K562 (cell line): ENCODE results near the gene NEDD1. TPM values are rescaled to one million over a fixed set of nuclear protein-coding genes. Genes with fewer than 3 reads are reported as not detected.
A peak's percentile ranks its signal among the peaks of the same experiment; 100 is the strongest.

Source experiments
- C11orf30 ChIP-seq: fragments of 450-650 bp; IDR thresholded peaks from 2 replicates; pipeline ENCODE4 v1.6.1; 2016; ENCODE audit warnings: low read depth, mild to moderate bottlenecking
- CXXC5 ChIP-seq: fragments of 250-450 bp; sonication (Bioruptor Pico); IDR thresholded peaks from 2 replicates; pipeline ENCODE4 v1.8.0; 2022; ENCODE audit warnings: inconsistent platforms, mild to moderate bottlenecking, moderate library complexity
- HMG20A ChIP-seq: fragments of 450-650 bp; formaldehyde crosslinking; conservative IDR thresholded peaks from 2 replicates; pipeline ENCODE4 v1.4.0; 2020; ENCODE audit warnings: mild to moderate bottlenecking, mixed read lengths
- HNRNPH1 ChIP-seq: fragments of 200-400 bp; formaldehyde crosslinking; optimal IDR thresholded peaks from 2 replicates; pipeline ENCODE3; 2017; ENCODE audit warnings: low read depth, mild to moderate bottlenecking, low read length, moderate library complexity
- MAFF ChIP-seq: IDR thresholded peaks from 2 replicates; pipeline ENCODE4 v1.6.1; 2012; ENCODE audit warnings: low read length, improper control_type of control experiment
- PTBP1 ChIP-seq: fragments of 200-400 bp; formaldehyde crosslinking; IDR thresholded peaks from 2 replicates; pipeline ENCODE4 v1.6.1; 2017; ENCODE audit warnings: low read depth, low read length
- PYGO2 ChIP-seq: fragments of 450-650 bp; IDR thresholded peaks from 2 replicates; pipeline ENCODE4 v1.6.1; 2016; ENCODE audit warnings: mild to moderate bottlenecking, missing genetic modification characterization, moderate library complexity, missing compliant biosample characterization
- SNIP1 ChIP-seq: fragments of 450-650 bp; IDR thresholded peaks from 2 replicates; pipeline ENCODE4 v1.7.1; 2017; ENCODE audit warnings: low read depth, mild to moderate bottlenecking
- ZNF197 ChIP-seq: fragments of 200-800 bp; sonication (Bioruptor generic); IDR thresholded peaks from 2 replicates; pipeline ENCODE4 v1.6.1; 2016; ENCODE audit warnings: low read depth, missing genetic modification characterization, missing compliant biosample characterization
- ZNF586 ChIP-seq: fragments of 450-650 bp; formaldehyde crosslinking; conservative IDR thresholded peaks from 2 replicates; pipeline ENCODE4 v1.4.0; 2020; ENCODE audit warnings: mild to moderate bottlenecking, moderate library complexity
- ZNF778 ChIP-seq: fragments of 450-650 bp; formaldehyde crosslinking; IDR thresholded peaks from 2 replicates; pipeline ENCODE4 v1.4.0; 2020; ENCODE audit warnings: mild to moderate bottlenecking, moderate library complexity
- polyA plus RNA-seq, 8 experiments: library from polyadenylated mRNA; depleted of rRNA in 4 of 8; stranded (reverse) in 5 of 8; unstranded in 3 of 8; fragments of >200 nt; fragmentation: Nextera tagmentation in 2 of 8; fragmentation: Illumina TruSeq in 1 of 8; extraction: Ambion mirVana in 2 of 8; extraction: Trizol in 1 of 8; gene quantifications; 2 replicates each; pipeline versions ENCODE4 v1.2.1 to v1.2.3, GENCODE V29; 2011 to 2014; ENCODE audit warnings: inconsistent platforms in 1 of 8, missing spikeins in 1 of 8
- total RNA-seq, 7 experiments: library from RNA; depleted of rRNA in 6 of 7; stranded (reverse); fragments of >200 nt in 6 of 7; fragmentation: Illumina TruSeq in 2 of 7; extraction: Trizol in 2 of 7; gene quantifications; 2 replicates each; pipeline versions ENCODE4 v1.2.1 to v1.2.3, GENCODE V29; 2011 to 2021; ENCODE audit warnings: low replicate concordance in 1 of 7
- TF ChIP-seq, protein P1 (sequence below): fragments of 250-450 bp; sonication (Bioruptor Pico); IDR thresholded peaks from 2 replicates; pipeline ENCODE4 v1.4.0; 2020; ENCODE audit warnings: mild to moderate bottlenecking
- TF ChIP-seq, protein P2 (sequence below): fragments of 200-800 bp; sonication (Bioruptor generic); IDR thresholded peaks from 2 replicates; pipeline ENCODE4 v1.6.1; 2017; ENCODE audit warnings: missing genetic modification characterization, missing compliant biosample characterization
- TF ChIP-seq, protein P3 (sequence below): sonication (generic); formaldehyde crosslinking; IDR thresholded peaks from 2 replicates; pipeline ENCODE4 v1.4.0; 2020; ENCODE audit warnings: mild to moderate bottlenecking, missing genetic modification reagents
- TF ChIP-seq, protein P4 (sequence below): fragments of 250-450 bp; sonication (Bioruptor Pico); IDR thresholded peaks from 2 replicates; pipeline ENCODE4 v1.5.0; 2021; ENCODE audit warnings: mild to moderate bottlenecking, moderate library complexity

The NEDD1 gene
- total and polyA plus RNA-seq, 9 of the 15 experiments (the other 6 are each of a cell fraction or from before 2014, with no cell fraction given), result 7.5 to 29.3 (median 14.8) TPM

DNA sequence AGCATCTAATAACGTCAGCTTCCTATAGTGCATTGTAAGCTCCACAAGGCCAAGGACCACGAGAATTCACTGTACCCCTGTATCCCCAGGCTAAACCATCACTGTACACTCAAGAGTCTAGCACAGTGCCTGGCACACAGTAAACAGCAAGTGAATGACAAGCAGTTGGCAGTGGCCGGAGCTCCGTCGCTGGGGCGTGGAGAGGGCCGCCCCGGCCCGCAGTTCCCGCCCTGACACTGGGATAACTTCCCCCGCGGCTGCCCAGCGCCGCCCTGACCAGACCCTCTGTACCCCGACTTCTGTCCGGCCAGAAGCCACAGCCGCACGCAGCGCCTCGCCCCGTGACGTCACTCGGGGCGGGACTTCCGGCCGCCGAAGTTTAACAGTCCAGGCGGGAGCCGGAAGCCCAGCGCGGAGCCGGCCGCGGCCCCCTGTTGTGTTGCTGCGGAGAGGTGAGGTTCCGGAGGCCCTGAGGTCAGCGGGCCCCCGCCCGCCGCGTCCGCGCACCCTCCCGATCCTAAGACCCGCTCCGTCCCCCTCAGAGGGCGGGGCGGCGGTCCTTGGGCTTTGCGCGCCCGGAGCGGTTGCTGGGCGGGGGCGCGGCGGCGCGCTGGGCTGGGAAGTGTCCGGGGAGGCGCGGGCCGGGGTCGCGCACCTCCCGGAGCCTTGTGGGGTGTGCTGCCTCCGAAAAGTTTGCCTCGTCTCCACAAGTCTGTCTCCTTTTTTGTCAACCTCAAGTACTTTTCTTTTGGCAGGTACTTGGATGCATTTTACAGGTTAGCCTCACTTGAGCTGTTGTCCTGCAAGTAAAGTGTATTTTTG lies at the start of gene NEDD1 (continued):
- TF ChIP-seq, protein P1, sequence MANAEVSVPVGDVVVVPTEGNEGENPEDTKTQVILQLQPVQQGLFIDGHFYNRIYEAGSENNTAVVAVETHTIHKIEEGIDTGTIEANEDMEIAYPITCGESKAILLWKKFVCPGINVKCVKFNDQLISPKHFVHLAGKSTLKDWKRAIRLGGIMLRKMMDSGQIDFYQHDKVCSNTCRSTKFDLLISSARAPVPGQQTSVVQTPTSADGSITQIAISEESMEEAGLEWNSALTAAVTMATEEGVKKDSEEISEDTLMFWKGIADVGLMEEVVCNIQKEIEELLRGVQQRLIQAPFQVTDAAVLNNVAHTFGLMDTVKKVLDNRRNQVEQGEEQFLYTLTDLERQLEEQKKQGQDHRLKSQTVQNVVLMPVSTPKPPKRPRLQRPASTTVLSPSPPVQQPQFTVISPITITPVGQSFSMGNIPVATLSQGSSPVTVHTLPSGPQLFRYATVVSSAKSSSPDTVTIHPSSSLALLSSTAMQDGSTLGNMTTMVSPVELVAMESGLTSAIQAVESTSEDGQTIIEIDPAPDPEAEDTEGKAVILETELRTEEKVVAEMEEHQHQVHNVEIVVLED (CRISPR knock-in tag), result no peak
- TF ChIP-seq PTBP1 (0 out of 2 replicates have a peak, but pooled peaks have one; percentile 61), ZNF197 (CRISPR knock-in tag) (no peak), ZNF778 (CRISPR knock-in tag) (no peak), PYGO2 (tag) (no peak), CXXC5 (CRISPR knock-in tag) (peak; percentile 91), C11orf30 (no peak), SNIP1 (no peak), HMG20A (CRISPR knock-in tag) (no peak), HNRNPH1 (no peak), ZNF586 (CRISPR knock-in tag) (no peak), MAFF (no peak)
- TF ChIP-seq, protein P2, sequence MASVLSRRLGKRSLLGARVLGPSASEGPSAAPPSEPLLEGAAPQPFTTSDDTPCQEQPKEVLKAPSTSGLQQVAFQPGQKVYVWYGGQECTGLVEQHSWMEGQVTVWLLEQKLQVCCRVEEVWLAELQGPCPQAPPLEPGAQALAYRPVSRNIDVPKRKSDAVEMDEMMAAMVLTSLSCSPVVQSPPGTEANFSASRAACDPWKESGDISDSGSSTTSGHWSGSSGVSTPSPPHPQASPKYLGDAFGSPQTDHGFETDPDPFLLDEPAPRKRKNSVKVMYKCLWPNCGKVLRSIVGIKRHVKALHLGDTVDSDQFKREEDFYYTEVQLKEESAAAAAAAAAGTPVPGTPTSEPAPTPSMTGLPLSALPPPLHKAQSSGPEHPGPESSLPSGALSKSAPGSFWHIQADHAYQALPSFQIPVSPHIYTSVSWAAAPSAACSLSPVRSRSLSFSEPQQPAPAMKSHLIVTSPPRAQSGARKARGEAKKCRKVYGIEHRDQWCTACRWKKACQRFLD, result 0 out of 2 replicates have a peak, but pooled peaks have one; percentile 55
- TF ChIP-seq, protein P3, sequence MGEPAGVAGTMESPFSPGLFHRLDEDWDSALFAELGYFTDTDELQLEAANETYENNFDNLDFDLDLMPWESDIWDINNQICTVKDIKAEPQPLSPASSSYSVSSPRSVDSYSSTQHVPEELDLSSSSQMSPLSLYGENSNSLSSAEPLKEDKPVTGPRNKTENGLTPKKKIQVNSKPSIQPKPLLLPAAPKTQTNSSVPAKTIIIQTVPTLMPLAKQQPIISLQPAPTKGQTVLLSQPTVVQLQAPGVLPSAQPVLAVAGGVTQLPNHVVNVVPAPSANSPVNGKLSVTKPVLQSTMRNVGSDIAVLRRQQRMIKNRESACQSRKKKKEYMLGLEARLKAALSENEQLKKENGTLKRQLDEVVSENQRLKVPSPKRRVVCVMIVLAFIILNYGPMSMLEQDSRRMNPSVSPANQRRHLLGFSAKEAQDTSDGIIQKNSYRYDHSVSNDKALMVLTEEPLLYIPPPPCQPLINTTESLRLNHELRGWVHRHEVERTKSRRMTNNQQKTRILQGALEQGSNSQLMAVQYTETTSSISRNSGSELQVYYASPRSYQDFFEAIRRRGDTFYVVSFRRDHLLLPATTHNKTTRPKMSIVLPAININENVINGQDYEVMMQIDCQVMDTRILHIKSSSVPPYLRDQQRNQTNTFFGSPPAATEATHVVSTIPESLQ (CRISPR knock-in tag), result no peak
- TF ChIP-seq, protein P4, sequence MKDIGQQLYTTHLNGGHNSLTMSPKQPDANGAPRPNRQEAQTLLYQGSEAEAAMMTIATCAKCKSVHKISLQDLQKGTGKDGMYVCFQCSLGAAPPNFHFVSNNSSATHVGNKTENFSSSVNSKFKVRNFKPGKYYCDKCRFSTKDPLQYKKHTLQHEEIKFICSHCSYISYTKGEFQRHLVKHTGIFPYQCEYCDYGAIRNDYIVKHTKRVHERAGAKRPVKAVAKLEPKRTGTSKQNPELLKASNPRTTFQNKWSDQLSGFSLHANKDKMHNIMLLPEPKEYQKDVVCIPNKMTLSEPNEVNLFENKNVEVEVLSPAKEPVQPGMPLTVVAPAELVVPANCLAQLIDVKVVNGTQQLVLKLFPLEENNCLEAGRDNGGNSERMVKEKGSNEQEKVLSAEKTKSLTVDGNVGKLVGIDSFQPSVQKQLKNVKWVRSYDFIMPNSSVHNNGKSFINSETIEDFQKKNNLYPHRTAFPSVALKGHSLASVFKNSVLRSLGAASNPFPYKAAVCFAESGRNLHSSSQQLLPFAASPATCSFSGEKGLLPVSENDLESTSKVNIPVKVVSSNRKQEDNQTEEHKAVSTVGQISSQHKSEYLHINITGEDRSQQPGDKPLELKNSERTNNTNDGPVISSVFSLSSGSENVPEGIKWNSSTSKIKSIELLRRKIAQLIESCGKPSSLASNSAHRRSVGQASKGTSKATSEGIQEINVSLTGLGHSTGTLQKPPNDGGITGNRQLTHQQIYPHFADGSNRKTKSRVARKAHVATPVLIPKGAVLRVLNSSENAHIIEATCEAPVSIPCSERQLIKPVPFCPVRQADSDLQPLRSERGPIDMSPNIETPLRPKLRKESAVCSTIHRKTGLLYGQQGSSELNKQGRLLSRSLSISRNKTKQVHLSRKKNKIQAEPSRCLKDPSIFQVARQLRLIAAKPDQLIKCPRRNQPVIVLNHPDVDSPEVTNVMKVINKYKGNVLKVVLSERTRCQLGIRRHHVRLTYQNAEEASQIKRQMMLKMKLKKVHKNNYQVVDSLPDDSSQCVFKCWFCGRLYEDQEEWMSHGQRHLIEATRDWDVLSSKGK, result no peak
